GM12878 (cell line): ENCODE measurements around the gene METTL15. TPM values are rescaled to one million over a fixed set of nuclear protein-coding genes. Genes with fewer than 3 reads are reported as not detected.

ENCODE experiments used
- ATAC-seq: fragments of 200-7000 bp; cut with Tn5 transposase; 3 replicates; pipeline ENCODE4 v1.9.1; 2020; ENCODE audit warnings: mild to moderate bottlenecking, moderate library complexity
- BruUV-seq: library from RNA; stranded (reverse); fragments of 400-500 nt; replicated peaks from 2 replicates; lab custom pipeline; 2021; lab: Mats Ljungman, UMichigan
- CTCF ChIA-PET: fragments of 300-600 bp; sonication (Branson Sonifier 250); formaldehyde crosslinking; extraction: SDS; loops from one replicate; lab custom pipeline; 2021; ENCODE audit warnings: inconsistent platforms; lab: Yijun Ruan, JAX
- POLR2A ChIA-PET: fragments of 350-600 bp; formaldehyde crosslinking; extraction: SDS; loops from one replicate; lab custom pipeline; 2021; ENCODE audit warnings: inconsistent platforms; lab: Charles Lee
- RAD21 ChIA-PET: fragments of 300-600 bp; sonication (Branson Sonifier 250); formaldehyde crosslinking; loops from one replicate; lab custom pipeline; 2023; ENCODE audit warnings: antibody characterized with exemption; ENCODE audit not compliant: unreplicated experiment; lab: Charles Lee
- SMC1A ChIA-PET: fragments of 300-600 bp; sonication (Branson Sonifier 250); formaldehyde crosslinking; loops from one replicate; lab custom pipeline; 2023; ENCODE audit not compliant: unreplicated experiment, uncharacterized antibody; lab: Charles Lee
- DNase-seq: peaks from one replicate; pipeline ENCODE4 v3.0.0-alpha.2; 2011; ENCODE audit warnings: low read depth, low spot score
- FAIRE-seq: peaks from 3 replicates; lab custom pipeline; 2011; peaks lifted over from hg19 to GRCh38; lab: Jason Lieb, UNC
- H2AFZ ChIP-seq: 2 replicates; pipeline ENCODE4 v1.6.0; 2011; ENCODE audit warnings: low read depth, low read length, control low read depth; ENCODE audit not compliant: control insufficient read depth
- H3K27ac ChIP-seq: 2 replicates; pipeline ENCODE4 v1.5.1; 2011; ENCODE audit warnings: control low read depth; ENCODE audit not compliant: control insufficient read depth, insufficient read depth
- H3K27me3 ChIP-seq, 2 experiments: replicated peaks in 1 of 2; 2 replicates each; pipeline versions ENCODE4 v1.6.0 to v1.6.1; 2011; ENCODE audit warnings: low read length in 1 of 2; ENCODE audit not compliant: control insufficient read depth in 2 of 2, insufficient read depth in 2 of 2
- H3K36me3 ChIP-seq, 2 experiments: 2 replicates each; pipeline ENCODE4 v1.5.1; 2011; ENCODE audit warnings: low read length in 1 of 2; ENCODE audit not compliant: control insufficient read depth in 2 of 2, insufficient read depth in 2 of 2
- H3K4me1 ChIP-seq: 2 replicates; pipeline ENCODE4 v1.6.1; 2011; ENCODE audit warnings: mild to moderate bottlenecking, low read length, moderate library complexity, mixed read lengths; ENCODE audit not compliant: control insufficient read depth, insufficient read depth
- H3K4me2 ChIP-seq: 2 replicates; pipeline ENCODE4 v1.6.0; 2011; ENCODE audit warnings: control low read depth; ENCODE audit not compliant: control insufficient read depth, insufficient read depth
- H3K4me3 ChIP-seq: fragments of 200-600 bp; sonication (generic); 2 replicates; pipeline ENCODE4 v1.5.1; 2016
- H3K79me2 ChIP-seq: 2 replicates; pipeline ENCODE4 v1.6.0; 2011; ENCODE audit warnings: low read length; ENCODE audit not compliant: control insufficient read depth, insufficient read depth
- H3K9ac ChIP-seq: 2 replicates; pipeline ENCODE4 v1.8.0; 2011; ENCODE audit warnings: low read length, control low read depth, mixed read lengths; ENCODE audit not compliant: control insufficient read depth, insufficient read depth
- H3K9me3 ChIP-seq: replicated peaks from 3 replicates; pipeline ENCODE4 v1.5.1; 2011; ENCODE audit warnings: mild to moderate bottlenecking, low read length; ENCODE audit not compliant: control insufficient read depth, insufficient read depth
- H4K20me1 ChIP-seq: 2 replicates; pipeline ENCODE4 v1.6.0; 2011; ENCODE audit not compliant: control insufficient read depth, insufficient read depth
- BMI1 ChIP-seq: fragments of 450-650 bp; IDR thresholded peaks from 2 replicates; pipeline ENCODE4 v1.6.1; 2016; ENCODE audit warnings: mild to moderate bottlenecking, moderate library complexity, borderline replicate concordance
- EGR1 ChIP-seq, 2 experiments: IDR thresholded peaks; 1 replicate in 1 of 2; 2 replicates in 1 of 2; pipeline ENCODE4 v1.6.1; 2011 to 2012; ENCODE audit warnings: low read depth in 2 of 2, low read length in 2 of 2, borderline replicate concordance in 1 of 2, mild to moderate bottlenecking in 1 of 2, moderate library complexity in 1 of 2
- GATAD2B ChIP-seq: fragments of 450-650 bp; conservative IDR thresholded peaks from 2 replicates; pipeline ENCODE4 v1.6.1; 2017; ENCODE audit warnings: low read depth, mild to moderate bottlenecking, moderate library complexity
- JUND ChIP-seq: IDR thresholded peaks from 2 replicates; pipeline ENCODE4 v1.6.1; 2012; ENCODE audit warnings: low read depth, mild to moderate bottlenecking, low read length, improper control_type of control experiment, moderate library complexity
- PAX5 ChIP-seq: IDR thresholded peaks from 2 replicates; pipeline ENCODE4 v1.6.1; 2011; ENCODE audit warnings: low read depth, low read length, borderline replicate concordance
- POLR2AphosphoS5 ChIP-seq: IDR thresholded peaks from 2 replicates; pipeline ENCODE4 v1.6.1; 2011; ENCODE audit warnings: mild to moderate bottlenecking, low read length, inconsistent platforms
- RBBP5 ChIP-seq: fragments of 200-600 bp; sonication (generic); conservative IDR thresholded peaks from 2 replicates; pipeline ENCODE4 v1.6.1; 2016
- SIN3A ChIP-seq: IDR thresholded peaks from 2 replicates; pipeline ENCODE4 v1.6.1; 2012; ENCODE audit warnings: low read depth, low read length, improper control_type of control experiment
- SUPT20H ChIP-seq: IDR thresholded peaks from 2 replicates; pipeline ENCODE4 v1.6.1; 2011; ENCODE audit warnings: low read depth, mild to moderate bottlenecking, low read length, moderate library complexity, borderline replicate concordance; ENCODE audit not compliant: control insufficient read depth
- SUZ12 ChIP-seq: fragments of 200-600 bp; sonication (generic); IDR thresholded peaks from one replicate; pipeline ENCODE4 v1.6.1; 2018; ENCODE audit warnings: antibody characterized with exemption, mild to moderate bottlenecking; ENCODE audit not compliant: unreplicated experiment
- TBL1XR1 ChIP-seq: IDR thresholded peaks from 2 replicates; pipeline ENCODE4 v1.6.1; 2012; ENCODE audit warnings: low read depth, low read length, improper control_type of control experiment
- TCF12 ChIP-seq: IDR thresholded peaks from 2 replicates; pipeline ENCODE4 v1.6.1; 2011; ENCODE audit warnings: low read depth, mild to moderate bottlenecking, low read length
- TCF3 ChIP-seq: IDR thresholded peaks from 2 replicates; pipeline ENCODE4 v1.6.1; 2012; ENCODE audit warnings: low read depth, mild to moderate bottlenecking, low read length, borderline replicate concordance; ENCODE audit not compliant: insufficient read depth
- TCF7 ChIP-seq: IDR thresholded peaks from 2 replicates; pipeline ENCODE4 v1.6.1; 2014; ENCODE audit warnings: antibody characterized with exemption, borderline replicate concordance
- ZNF217 ChIP-seq: fragments of 450-650 bp; IDR thresholded peaks from 2 replicates; pipeline ENCODE4 v1.6.1; 2017; ENCODE audit warnings: antibody characterized with exemption, mild to moderate bottlenecking
- WGBS: methylation state at CpG from one replicate; pipeline ENCODE4 v1.1.6; 2016; ENCODE audit warnings: low lambda C conversion rate; ENCODE audit not compliant: insufficient replicate concordance, insufficient coverage; ENCODE audit errors: missing lambda C conversion rate; 5-methylcytosine and 5-hydroxymethylcytosine counted together
- in situ Hi-C: fragments of 300-500 bp; cut with MboI; formaldehyde crosslinking; loops from 9 replicates; pipeline ENCODE4 v1.14.3; 2018; ENCODE audit warnings: mixed read lengths
- intact Hi-C: fragments of 100-400 bp; cut with micrococcal nuclease; formaldehyde crosslinking; loops from one replicate; pipeline ENCODE4 v1.14.2; 2022; ENCODE audit not compliant: unreplicated experiment
- polyA plus RNA-seq, 11 experiments: library from polyadenylated mRNA; depleted of rRNA in 4 of 11; unstranded in 6 of 11; stranded (reverse) in 5 of 11; fragments of >200 nt; fragmentation: Nextera tagmentation in 4 of 11; fragmentation: Illumina TruSeq in 1 of 11; extraction: Ambion mirVana in 4 of 11; extraction: Trizol in 1 of 11; gene quantifications; 1 replicate in 1 of 11; 2 replicates in 10 of 11; pipeline versions ENCODE4 v1.2.1 to v1.2.3, GENCODE V29; 2011 to 2016; ENCODE audit warnings: inconsistent platforms in 2 of 11, missing spikeins in 2 of 11, low read depth in 1 of 11
- total RNA-seq, 4 experiments: library from RNA; depleted of rRNA in 3 of 4; stranded (reverse); fragments of >200 nt in 3 of 4; fragmentation: Illumina TruSeq in 1 of 4; extraction: Trizol in 1 of 4; gene quantifications; 2 replicates each; pipeline versions ENCODE4 v1.2.1 to v1.2.3, GENCODE V29; 2013 to 2021
- TF ChIP-seq, protein P1 (sequence below): fragments of 450-650 bp; IDR thresholded peaks from 2 replicates; pipeline ENCODE4 v1.6.1; 2017; ENCODE audit warnings: mild to moderate bottlenecking, moderate library complexity
- TF ChIP-seq, protein P2 (sequence below): fragments of 450-650 bp; conservative IDR thresholded peaks from 2 replicates; pipeline ENCODE4 v1.6.1; 2017; ENCODE audit warnings: mild to moderate bottlenecking, moderate library complexity
- TF ChIP-seq, protein P3 (sequence below): fragments of 450-650 bp; IDR thresholded peaks from 2 replicates; pipeline ENCODE4 v1.6.1; 2017; ENCODE audit warnings: antibody characterized with exemption, mild to moderate bottlenecking, moderate library complexity

METTL15 gene
- total and polyA plus RNA-seq, 10 of the 15 experiments (the other 5 are each of a cell fraction or from before 2014, with no cell fraction given) = 7.9 to 16.9 (median 14.4) TPM

DNA sequence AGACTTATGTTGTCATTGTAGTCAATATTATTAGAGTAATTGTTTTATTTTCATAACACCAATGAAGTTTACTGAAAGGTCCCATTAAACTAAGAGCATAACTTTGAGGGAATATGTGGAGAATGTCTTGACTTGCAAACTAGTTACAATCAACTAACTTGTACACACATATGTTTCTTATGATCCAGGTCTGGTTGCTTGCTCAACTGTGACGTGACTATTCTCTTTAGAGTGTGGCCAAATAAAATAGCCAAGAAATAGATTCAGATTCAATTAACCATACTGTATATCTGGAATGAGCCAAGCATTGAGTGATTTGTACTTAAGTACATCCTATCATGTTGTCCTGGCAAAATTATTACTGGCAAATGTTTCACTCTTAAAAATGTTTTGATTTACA lies 101.7 kb downstream of the METTL15 start:
- RAD21 ChIA-PET = no interaction called here
- in situ Hi-C loops = no loop called here
- TF ChIP-seq, protein P1, sequence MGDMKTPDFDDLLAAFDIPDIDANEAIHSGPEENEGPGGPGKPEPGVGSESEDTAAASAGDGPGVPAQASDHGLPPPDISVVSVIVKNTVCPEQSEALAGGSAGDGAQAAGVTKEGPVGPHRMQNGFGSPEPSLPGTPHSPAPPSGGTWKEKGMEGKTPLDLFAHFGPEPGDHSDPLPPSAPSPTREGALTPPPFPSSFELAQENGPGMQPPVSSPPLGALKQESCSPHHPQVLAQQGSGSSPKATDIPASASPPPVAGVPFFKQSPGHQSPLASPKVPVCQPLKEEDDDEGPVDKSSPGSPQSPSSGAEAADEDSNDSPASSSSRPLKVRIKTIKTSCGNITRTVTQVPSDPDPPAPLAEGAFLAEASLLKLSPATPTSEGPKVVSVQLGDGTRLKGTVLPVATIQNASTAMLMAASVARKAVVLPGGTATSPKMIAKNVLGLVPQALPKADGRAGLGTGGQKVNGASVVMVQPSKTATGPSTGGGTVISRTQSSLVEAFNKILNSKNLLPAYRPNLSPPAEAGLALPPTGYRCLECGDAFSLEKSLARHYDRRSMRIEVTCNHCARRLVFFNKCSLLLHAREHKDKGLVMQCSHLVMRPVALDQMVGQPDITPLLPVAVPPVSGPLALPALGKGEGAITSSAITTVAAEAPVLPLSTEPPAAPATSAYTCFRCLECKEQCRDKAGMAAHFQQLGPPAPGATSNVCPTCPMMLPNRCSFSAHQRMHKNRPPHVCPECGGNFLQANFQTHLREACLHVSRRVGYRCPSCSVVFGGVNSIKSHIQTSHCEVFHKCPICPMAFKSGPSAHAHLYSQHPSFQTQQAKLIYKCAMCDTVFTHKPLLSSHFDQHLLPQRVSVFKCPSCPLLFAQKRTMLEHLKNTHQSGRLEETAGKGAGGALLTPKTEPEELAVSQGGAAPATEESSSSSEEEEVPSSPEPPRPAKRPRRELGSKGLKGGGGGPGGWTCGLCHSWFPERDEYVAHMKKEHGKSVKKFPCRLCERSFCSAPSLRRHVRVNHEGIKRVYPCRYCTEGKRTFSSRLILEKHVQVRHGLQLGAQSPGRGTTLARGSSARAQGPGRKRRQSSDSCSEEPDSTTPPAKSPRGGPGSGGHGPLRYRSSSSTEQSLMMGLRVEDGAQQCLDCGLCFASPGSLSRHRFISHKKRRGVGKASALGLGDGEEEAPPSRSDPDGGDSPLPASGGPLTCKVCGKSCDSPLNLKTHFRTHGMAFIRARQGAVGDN = no peak
- no peak for TF ChIP-seq TBL1XR1
- no peak for TF ChIP-seq SUPT20H
- no peak for TF ChIP-seq EGR1 (IDR thresholded peaks at IDR 0.05; ENCODE audit: borderline replicate concordance in 1 of 2, low read depth in 2 of 2, low read length in 2 of 2)
- TF ChIP-seq ZNF217 = no peak
- TF ChIP-seq GATAD2B = no peak
- no peak for TF ChIP-seq TCF12
- TF ChIP-seq, protein P2, sequence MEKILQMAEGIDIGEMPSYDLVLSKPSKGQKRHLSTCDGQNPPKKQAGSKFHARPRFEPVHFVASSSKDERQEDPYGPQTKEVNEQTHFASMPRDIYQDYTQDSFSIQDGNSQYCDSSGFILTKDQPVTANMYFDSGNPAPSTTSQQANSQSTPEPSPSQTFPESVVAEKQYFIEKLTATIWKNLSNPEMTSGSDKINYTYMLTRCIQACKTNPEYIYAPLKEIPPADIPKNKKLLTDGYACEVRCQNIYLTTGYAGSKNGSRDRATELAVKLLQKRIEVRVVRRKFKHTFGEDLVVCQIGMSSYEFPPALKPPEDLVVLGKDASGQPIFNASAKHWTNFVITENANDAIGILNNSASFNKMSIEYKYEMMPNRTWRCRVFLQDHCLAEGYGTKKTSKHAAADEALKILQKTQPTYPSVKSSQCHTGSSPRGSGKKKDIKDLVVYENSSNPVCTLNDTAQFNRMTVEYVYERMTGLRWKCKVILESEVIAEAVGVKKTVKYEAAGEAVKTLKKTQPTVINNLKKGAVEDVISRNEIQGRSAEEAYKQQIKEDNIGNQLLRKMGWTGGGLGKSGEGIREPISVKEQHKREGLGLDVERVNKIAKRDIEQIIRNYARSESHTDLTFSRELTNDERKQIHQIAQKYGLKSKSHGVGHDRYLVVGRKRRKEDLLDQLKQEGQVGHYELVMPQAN = no peak
- TF ChIP-seq POLR2AphosphoS5 = no peak
- no peak for TF ChIP-seq JUND
- TF ChIP-seq SIN3A = no peak
- no peak for TF ChIP-seq SUZ12
- TF ChIP-seq PAX5 = no peak
- no peak for TF ChIP-seq TCF3
- TF ChIP-seq, protein P3, sequence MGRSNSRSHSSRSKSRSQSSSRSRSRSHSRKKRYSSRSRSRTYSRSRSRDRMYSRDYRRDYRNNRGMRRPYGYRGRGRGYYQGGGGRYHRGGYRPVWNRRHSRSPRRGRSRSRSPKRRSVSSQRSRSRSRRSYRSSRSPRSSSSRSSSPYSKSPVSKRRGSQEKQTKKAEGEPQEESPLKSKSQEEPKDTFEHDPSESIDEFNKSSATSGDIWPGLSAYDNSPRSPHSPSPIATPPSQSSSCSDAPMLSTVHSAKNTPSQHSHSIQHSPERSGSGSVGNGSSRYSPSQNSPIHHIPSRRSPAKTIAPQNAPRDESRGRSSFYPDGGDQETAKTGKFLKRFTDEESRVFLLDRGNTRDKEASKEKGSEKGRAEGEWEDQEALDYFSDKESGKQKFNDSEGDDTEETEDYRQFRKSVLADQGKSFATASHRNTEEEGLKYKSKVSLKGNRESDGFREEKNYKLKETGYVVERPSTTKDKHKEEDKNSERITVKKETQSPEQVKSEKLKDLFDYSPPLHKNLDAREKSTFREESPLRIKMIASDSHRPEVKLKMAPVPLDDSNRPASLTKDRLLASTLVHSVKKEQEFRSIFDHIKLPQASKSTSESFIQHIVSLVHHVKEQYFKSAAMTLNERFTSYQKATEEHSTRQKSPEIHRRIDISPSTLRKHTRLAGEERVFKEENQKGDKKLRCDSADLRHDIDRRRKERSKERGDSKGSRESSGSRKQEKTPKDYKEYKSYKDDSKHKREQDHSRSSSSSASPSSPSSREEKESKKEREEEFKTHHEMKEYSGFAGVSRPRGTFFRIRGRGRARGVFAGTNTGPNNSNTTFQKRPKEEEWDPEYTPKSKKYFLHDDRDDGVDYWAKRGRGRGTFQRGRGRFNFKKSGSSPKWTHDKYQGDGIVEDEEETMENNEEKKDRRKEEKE = no peak
- no peak for TF ChIP-seq TCF7
- no peak for TF ChIP-seq RBBP5
- TF ChIP-seq BMI1 = no peak

More for the DNA sequence above, 101.7 kb downstream of the METTL15 start:
- no peaks in the 10 kb centered on the region for H3K9me3 ChIP-seq
- no peaks in the 10 kb centered on the region for H3K79me2 ChIP-seq
- H2AFZ ChIP-seq = no peak overlapping the region
- H4K20me1 ChIP-seq = no peaks in the 10 kb centered on the region
- ChIA-PET CTCF (no interaction called here), SMC1A (no interaction called here), POLR2A (no interaction called here)
- no peaks in the 10 kb centered on the region; a peak in 1 of 4 replicates for H3K36me3 ChIP-seq
- intact Hi-C loops = no loop called here
- no peak for FAIRE-seq
- no peak overlapping the region for H3K27ac ChIP-seq
- no peak overlapping the region for H3K9ac ChIP-seq
- DNase-seq = no peak
- H3K4me1 ChIP-seq = no peaks in the 10 kb centered on the region
- BruUV-seq = no TSS peak
- ATAC-seq = no peak
- 100% methylated on average over 1 of the region's 1 CpG for WGBS
- H3K4me2 ChIP-seq = no peak overlapping the region
- no peak overlapping the region for H3K4me3 ChIP-seq
- no peaks in the 10 kb centered on the region for H3K27me3 ChIP-seq
